ENCODE data around the gene RFC3.

RFC3 gene

GRCh38 chr13:33868343-33868994 lies 50.5 kb downstream of the RFC3 start:
- no peak for DNase-seq (ENCODE audit: low read depth)

- DNase-seq (ENCODE audit: low read depth), result no peak
Observed at GRCh38 chr13:33869005-33869404, 51.1 kb downstream of the RFC3 start.

DNA sequence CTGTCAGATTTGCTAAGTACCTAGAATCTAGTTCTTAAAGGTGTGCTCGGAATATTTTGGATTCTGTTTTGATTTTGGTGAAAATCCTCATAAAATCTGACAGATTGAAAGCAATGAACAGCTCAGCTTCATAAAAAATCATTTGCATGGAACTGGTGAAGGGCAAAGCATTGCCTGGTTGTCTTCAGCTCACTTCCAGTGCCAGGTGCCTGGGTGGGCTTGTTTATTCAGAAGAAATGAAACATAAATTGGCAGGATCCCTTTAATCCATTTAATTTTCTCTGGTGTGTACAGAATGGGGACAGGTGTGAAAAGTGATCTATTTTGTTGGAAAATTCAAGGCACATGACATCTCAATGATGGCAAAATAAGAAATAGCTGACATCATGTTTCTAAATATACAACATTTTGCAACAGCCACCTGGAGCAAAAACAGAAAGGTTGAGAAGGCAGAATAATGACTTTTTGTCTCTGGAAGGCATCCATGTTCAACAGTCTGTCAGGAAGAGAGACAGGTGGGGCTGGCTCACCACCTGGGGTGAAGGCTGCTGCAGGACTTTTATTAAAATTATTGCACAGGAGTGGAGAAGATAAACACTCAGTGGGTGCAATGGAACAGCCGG lies 52.2 kb downstream of the RFC3 start:
- no peak for DNase-seq (ENCODE audit: low read depth)

DNA sequence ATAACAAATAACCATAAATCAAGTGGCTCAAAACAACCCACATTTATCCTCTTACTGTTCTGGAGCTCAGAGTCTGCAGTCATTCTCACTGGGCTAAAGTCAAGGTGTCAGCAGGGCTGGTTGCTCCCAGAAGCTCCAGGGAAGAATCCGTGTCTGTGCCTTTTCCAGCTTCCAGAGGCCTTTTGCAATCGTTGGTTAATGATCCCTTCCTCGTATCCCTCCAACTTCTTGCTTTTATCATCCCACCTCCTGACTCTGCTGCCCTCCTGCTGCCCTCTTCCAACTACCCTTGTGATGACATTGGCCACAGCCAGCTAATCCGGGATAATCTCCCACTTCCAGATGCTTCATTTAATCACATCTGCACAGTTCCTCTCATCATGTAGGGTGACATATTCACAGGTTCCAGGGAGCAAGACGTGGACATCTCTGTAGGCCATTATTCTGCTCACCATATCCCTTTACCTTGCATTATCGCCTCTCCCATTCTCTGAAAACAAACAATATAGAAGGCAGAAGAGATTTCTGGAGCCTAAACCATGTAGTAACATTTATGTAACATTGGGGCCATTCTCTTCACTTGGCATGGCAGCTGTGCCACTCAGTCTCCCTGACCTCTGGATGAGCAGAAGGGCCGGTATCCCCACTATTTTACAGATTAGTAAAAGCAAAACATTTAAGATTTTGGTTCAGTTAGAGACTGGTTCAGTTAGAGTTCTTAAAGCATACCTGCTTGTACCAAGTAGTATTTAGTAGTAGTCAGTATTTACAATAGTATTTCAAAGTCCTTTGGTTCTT lies 53.5 kb downstream of the RFC3 start:
- DNase-seq (ENCODE audit: low read depth), result no peak

DNA sequence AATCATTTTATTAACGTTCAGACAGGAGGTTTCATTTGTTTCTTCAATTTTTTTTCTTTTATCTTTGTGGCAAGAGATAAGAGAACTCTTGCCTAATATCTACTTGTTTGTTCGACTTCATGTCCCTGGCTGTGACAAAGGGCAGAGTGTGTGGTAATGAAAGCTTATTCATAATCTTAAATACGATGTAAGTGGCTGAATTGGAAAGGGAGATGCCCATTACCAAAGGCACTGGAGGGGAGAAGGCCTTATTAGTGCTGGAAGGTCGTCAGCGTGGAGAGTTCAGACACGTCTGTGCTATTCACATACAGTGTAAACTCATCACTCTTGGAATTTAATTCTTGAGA lies 54.0 kb downstream of the RFC3 start:
- no peak for DNase-seq (ENCODE audit: low read depth)

DNA sequence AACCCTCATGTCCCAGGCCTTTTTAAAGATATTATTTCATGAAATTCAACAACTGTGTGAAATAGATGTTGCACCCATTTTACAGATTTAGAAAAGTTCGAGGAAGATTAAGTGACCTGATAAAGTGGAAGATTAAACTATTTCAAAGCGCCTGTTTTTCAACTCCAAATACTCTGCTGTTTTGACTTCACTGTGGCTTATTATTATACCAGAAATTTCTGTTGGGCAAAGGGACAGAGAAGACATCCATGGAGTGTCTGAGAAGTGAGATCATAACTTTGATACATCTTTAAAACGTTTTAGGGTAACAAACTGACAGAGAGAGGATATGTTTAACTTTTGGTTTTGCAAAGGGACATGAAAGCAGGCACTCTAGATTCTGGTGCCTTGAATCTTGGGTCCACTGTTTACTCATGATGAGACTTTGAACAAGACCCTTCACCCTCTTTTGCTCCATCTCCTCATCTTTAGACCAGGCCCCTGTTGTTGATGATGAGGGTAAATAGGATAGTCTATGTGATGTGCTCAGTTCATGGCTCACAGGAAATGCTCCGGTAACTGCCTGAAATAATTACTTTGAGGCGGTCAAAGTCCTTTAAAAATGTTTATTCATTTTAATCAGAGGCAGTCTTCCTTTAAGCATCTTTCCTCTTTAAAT lies 55.4 kb downstream of the RFC3 start:
- DNase-seq (ENCODE audit: low read depth), result no peak

GRCh38 chr13:33874871-33875270 lies 56.9 kb downstream of the RFC3 start:
- no peak for DNase-seq (ENCODE audit: low read depth)

DNA sequence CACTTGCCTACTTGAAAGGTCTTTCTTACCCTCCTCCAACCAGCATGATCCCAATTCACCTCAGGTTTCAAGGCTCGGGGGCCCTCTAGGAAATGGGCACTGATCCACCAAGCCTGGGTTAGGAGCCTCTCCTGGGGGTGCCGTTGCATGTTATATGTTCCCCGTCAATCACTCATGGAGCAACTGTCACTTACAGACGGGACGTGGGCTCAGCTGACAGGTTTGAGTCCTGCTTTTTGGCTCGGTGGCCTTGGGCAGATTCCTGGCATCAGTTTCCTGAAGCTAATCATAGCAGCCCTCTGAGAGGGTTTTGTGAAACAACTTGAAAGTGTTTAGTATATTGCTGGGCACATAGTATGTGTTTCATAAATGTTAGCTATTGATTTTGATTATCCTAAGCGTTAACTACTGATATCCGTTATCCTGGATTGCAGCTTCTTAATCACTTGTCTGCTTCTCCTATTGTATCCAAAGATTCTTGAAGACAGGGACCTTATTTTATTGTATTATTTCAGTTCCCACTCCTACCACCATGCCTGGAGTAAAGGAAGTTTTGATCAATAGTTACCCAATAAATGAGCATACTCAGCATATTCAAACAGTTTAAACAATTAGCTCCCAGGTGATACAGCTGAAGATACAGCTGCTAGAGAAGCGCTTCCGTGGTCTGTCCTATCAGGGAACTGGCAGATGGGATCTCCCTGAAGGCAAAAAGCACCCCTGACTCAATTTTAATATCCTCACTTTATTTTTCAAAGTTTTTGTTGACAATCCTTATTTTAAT lies 57.9 kb downstream of the RFC3 start:
- DNase-seq (ENCODE audit: low read depth), result no peak

- no peak for DNase-seq (ENCODE audit: low read depth)
Observed at GRCh38 chr13:33876716-33877394, 58.9 kb downstream of the RFC3 start.

DNA sequence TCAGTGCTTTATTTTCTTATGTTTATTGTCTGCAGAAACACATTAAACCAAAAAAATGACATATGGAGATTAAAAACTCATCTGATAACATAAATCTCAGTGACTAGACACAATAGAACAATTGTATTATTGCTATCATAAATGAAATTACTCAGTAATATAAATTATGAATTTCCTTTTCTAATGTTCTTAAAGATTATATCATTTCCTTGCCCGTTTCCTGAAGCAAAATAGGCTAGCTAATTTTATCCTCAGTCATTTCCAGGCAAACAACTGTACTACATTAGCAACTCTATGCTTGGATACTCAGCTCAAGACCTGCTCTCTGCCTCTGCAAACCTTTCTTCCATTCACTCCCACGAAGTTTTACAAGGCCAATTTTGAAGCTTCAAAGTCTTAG lies 61.2 kb downstream of the RFC3 start:
- DNase-seq (ENCODE audit: low read depth), result no peak

DNA sequence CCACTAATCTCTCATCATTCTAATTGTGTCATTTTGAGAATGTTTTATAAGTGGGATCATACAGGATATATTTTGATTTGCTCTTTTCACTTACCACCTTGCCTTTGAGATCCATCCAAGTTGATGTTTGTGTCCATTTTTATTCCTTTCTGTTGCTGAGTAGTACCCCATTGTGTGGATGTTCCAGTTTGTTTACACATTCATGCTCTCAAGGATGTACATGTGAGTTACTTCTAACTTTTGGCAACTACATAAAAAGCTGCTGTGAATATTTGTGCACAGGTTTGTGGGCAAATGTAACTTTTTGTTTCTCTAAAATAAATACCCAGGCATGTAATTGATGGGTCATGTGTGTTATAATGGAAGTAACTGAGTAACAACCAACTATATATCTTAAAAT lies 64.9 kb downstream of the RFC3 start:
- no peak for DNase-seq (ENCODE audit: low read depth)

DNA sequence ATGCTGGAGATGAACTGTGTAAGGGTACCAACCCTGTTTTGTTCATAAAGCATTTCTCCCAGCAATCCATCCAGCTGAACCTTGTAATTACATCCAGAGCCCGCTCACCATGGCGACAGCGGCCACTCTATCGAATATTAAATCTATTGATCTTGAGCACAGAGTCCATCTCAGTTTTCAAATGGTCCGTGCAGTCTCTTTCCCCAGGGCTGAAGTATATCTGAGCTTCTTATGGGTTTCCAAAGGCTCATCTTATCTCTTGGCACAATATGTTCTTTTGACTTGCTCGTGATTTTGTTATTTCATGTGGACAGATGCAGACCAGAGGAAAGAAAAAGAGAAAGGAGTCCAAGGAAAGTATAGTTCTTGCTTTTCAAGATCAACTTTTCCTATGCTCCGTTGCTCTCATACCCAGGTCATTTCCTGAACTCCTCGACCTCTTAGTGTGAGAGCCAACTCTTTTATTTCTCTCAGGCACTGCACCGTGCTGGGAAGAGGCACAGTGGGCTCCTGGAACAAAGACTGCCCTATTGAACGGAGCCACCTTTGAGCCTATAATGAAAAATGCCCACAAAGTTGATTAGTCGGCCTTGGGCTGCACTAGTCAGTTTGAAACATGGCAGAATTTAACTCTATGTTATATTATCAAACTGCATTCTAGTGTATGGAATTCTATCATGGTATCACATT lies 66.7 kb downstream of the RFC3 start:
- no peak for DNase-seq (ENCODE audit: low read depth)

Measured in GM04504 (cell line).